GM21619 (cell line): Measurements from ENCODE around the gene BOC.
"Not testable (repeated sequence)": the region's sequence is repeated elsewhere in the genome, so short reads cannot be mapped to it uniquely, and the experiment has no call there.

Source experiments
- ATAC-seq: cut with Tn5 transposase; IDR thresholded peaks from one replicate; pipeline ENCODE4 v1.9.1; 2021; ENCODE audit not compliant: unreplicated experiment

Gene BOC

GRCh38 chr3:113211330-113212149 is at the start of gene BOC:
Gene BOC (plus strand): TSS chr3:113211557. CDS start chr3:113249803, 38,246 bp downstream.
- ATAC-seq, result no peak

DNA sequence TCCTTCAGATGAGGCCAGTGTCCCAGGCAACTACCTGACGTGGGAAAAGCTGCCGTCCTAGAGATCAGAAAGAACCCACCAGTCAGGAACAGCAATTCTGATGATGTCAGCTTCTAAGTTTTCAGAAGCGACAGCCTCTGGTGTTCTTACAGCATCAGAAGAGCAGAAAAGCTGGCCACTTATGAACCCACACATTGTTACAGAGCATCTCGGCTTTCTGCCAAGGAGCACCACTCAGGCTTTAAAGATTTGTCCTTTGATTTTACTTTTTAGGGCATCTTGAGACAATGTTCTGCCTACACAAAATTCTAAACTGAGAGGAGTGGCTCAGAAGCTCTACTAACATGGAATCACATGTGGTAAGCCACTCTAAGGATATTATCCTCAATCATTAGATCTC is 49.7 kb upstream of the BOC start:
- ATAC-seq, result no peak

DNA sequence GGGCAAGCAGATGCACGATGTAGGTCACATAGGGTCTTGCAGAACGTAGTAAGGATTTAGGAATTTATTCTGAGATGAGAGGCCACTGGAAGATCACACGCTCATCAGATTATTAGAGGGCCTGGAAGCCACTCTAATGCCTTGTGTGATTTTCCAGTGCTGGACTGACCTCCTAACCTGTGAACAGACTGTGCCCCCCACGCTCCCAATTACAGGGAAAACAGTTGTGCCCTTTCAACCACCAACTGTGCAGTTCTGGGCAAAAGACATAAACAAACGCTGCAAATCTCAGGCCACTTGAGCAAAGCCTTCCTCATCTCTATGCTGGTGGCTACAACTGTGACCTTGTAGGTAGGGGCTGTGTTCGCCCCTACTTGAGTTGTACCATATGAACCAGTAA is 48.2 kb upstream of the BOC start:
- no peak for ATAC-seq

GRCh38 chr3:113165841-113166240 is 45.5 kb upstream of the BOC start:
- no peak for ATAC-seq

- no peak for ATAC-seq
These were observed 45.0 kb upstream of the BOC start for GRCh38 chr3:113166357-113166718.

DNA sequence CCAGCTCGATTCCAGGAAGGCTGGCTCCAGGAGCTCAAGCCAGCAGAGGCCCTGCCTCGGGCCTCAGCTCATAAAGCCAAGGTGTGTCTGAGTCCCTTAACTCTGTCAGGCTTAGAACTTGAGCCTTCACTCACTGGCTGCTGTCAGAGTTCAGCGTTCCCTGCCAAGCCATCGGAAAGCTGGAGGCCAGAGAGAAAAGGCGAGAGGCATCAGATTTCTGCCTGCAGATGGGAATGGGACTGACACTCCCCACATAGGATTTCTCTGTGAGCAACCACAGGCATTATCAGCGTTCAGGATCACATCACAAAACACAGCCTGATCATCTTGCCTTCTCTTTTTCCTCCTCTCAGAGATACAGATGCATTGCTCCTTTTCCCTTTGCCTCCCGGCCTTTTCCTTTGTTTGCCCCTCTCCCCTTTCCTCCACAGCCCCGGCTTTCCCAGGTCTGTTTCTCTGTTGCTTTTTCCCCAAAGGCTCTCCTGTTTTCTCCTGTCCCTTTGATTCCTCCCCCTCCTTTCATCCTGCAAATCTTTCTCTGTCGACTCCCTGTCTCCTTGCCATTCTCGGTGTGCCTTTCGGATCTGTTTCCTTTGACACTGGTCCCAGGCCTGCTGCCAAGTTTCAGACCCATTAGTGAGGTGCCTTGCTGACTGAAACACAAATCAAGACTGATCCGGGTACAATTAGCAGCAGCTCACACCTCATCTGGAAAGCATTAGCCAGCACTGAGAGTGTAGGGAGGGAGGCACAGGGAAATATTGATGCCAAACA is 44.5 kb upstream of the BOC start:
- no peak for ATAC-seq

- no peak for ATAC-seq
These were observed 43.2 kb upstream of the BOC start for GRCh38 chr3:113167825-113168801.

GRCh38 chr3:113169891-113170452 is 41.4 kb upstream of the BOC start:
- no peak for ATAC-seq

DNA sequence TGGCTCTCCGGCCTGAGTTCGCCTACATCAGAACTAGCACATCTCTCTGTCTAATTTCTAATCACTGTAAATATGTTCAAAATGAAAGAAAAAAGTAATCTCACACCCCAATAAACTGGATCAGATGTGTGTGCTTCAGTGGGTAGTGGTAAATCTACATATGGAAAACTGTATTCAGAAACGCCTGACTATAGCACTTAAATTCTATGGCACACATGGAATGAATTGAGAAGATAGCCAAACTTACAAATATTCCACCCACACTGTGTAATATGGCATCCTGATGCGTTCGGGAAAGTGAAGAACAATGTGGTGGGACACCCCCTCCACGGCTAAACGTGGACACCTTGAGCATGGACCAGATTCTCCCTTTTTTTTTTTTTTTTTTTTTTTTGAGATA is 40.6 kb upstream of the BOC start:
- no peak for ATAC-seq

DNA sequence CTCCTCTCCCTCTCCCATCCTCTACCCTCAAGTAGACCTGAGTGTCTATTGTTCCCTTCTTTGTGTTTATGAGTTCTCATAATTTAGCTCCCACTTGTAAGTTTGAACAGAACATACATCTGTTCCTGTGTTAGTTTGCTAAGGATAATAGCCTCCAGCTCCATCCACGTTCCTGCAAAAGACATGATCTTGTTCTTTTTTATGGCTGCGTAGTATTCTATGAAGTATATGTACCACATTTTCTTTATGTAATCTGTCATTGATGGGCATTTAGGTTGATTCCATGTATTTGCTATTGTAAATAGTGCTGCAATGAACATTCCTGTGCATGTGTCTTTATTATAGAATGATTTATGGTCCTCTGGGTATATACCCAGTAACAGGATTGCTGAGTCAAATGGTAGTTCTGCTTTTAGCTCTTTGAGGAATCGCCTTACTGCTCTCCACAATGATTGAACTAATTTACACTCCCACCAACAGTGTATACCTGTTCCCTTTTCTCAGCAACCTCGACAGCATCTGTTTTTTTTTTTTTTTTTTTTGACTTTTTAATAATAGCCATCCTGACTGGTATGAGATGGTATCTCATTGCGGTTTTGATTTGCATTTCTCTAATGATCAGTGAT is 39.6 kb upstream of the BOC start:
- not testable (repeated sequence) for ATAC-seq

GRCh38 chr3:113173102-113173501 is 38.3 kb upstream of the BOC start:
- ATAC-seq, result no peak

GRCh38 chr3:113174304-113174703 is 37.1 kb upstream of the BOC start:
- no peak for ATAC-seq

GRCh38 chr3:113174801-113175485 is 36.4 kb upstream of the BOC start:
- no peak for ATAC-seq

- no peak for ATAC-seq
These were observed 33.8 kb upstream of the BOC start for GRCh38 chr3:113177526-113177925.

DNA sequence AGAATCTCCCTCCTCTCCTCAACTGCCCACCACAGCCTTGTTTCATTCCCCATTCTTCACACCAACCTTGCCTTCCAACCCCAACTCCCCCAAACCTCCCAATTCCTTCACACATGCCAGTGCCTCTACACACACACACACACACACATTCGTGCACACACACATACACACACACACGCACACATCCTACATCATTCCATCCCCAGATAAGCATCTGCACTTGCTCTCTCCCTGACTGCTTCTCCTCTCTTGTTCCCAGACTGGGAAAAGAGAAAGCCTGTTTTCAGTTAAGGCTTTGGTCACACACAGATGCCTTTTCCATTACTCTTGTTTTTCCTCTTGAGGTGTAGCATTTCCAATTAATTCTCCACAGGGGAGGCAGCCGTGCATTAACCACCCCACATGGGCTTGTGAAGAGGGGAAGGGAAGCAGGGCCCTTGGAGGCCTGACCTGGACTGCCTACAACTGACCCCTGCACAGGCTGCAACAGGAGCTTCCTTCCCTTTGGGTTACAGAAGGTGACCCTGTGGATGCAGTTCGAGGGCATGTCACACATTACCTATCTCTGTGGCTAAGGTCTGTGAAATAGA is 32.0 kb upstream of the BOC start:
- ATAC-seq, result no peak

DNA sequence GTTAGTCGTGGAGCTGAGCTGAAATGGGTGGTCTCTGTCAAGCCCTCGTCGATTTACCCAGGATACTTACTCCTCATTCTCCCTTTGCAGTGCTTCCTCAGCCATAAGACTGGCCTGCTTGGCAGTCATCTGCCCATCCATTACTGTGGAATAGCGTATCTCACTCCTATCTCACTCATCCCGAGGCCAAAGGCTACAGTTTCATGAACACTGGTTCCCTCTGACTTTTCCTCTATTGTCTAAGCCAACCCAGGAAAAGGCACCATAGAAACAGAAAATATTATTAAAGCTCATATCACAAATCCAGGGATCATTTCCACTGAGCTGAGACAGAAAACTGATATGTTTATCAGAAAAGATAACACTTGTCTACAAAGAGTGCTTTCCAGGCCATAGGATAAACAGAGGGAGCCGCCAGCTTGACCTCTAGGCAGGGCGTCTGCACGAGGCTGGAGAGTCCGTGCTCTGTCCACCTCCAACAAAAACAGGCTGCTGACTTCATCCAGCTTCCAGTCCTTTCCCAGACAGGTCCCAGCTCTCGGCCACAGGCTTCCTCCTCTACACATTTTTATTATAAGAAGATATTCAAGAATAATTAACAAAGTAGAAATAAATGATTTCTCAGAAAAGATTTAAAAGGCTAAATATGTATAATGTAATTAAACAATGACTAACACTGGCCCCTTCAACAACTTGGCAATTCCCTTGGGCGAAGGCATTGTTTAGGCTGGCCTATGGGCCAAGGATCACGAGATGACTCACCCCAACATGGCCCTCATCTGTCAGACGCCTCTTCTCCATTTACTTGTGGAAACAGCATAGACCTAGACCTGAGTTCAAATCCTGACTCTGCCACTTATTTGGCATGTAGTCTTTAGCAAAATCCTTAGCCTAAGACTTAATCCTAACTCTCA is 27.4 kb upstream of the BOC start:
- no peak for ATAC-seq

DNA sequence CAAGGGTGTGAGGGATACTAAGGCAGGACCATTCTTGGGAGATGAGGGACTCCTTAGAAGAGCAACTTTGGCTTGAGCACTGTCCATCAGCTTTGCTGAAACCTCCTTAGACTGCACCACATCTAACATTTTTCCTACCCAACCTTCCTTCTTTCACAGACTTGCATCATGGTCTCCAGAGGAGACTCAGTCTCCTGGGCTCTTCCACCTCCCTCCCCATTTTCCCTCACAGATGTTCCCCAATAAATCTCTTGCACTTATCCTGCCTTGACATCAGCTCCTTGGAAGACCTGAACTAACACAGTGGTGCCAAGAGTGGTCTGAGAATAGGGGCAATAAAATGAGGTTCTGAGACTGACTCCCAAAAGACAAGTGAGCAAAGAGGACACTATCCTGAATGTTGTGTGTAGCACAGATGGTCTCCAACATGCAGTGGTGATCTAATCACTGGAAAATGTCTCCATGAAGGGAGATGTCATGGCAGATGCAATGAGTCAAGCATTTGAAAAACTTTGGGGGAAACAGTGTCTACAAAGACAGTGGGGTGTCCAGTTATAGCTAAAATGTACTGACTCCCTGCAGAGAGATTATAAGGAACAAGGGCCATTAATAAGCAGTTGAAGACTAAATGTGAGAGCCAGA is 26.0 kb upstream of the BOC start:
- no peak for ATAC-seq

- ATAC-seq, result no peak
These were observed 24.8 kb upstream of the BOC start for GRCh38 chr3:113186566-113186965.
